Gastroesophageal sphincter (tissue), 3 donors: Measurements from ENCODE around the gene GNA14.
"Not testable (repeated sequence)": the region's sequence is repeated elsewhere in the genome, so short reads cannot be mapped to it uniquely, and the experiment has no call there.

Experiments
- CTCF ChIP-seq, 4 experiments: fragments of 200-600 bp in 2 of 4; fragments of 450-650 bp in 2 of 4; sonication (generic) in 1 of 4; IDR thresholded peaks; one replicate each; pipeline ENCODE4 v1.5.1; 2017 to 2019; ENCODE audit warnings: antibody characterized with exemption in 4 of 4, mild to moderate bottlenecking in 2 of 4, moderate library complexity in 2 of 4
- POLR2A ChIP-seq, 2 donors: fragments of 450-650 bp; IDR thresholded peaks; one replicate each; pipeline ENCODE4 v1.6.1; 2017; ENCODE audit warnings: antibody characterized with exemption in 2 of 2, mild to moderate bottlenecking in 2 of 2, moderate library complexity in 1 of 2
- POLR2AphosphoS5 ChIP-seq: sonication (generic); formaldehyde crosslinking; IDR thresholded peaks from one replicate; pipeline ENCODE4 v1.6.1; 2017; ENCODE audit warnings: antibody characterized with exemption

DNA sequence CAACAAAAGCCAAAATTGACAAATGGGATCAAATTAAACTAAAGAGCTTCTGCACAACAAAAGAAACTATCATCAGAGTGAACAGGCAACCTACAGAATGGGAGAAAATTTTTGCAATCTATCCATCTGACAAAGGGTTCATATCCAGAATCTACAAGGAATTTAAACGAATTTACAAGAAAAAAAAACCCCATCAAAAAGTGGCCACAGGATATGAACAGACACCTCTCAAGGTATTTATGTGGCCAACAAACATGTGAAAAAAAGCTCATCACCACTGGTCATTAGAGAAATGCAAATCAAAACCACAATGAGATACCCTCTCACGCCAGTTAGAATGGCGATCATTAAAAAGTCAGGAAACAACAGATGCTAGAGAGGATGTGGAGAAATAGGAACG, 19.3 kb downstream of the GNA14 start:
- not testable (repeated sequence) for TF ChIP-seq CTCF (IDR thresholded peaks at IDR 0.05); POLR2A (IDR thresholded peaks at IDR 0.05); POLR2AphosphoS5
